Sigmoid colon (tissue), 7 donors: ENCODE measurements around the gene ADGRF1. TPM values are rescaled to one million over a fixed set of nuclear protein-coding genes. Genes with fewer than 3 reads are reported as not detected.

Experiments
- DNase-seq: peaks from one replicate; pipeline ENCODE4 v3.0.0-alpha.2; 2019
- H3K27ac ChIP-seq, 4 donors: fragments of 200-600 bp; sonication (generic); one replicate each; pipeline ENCODE4 v1.5.1; 2016 to 2019; ENCODE audit warnings: mild to moderate bottlenecking in 1 of 4
- H3K27me3 ChIP-seq, 3 donors: fragments of 200-600 bp; sonication (generic); one replicate each; pipeline ENCODE4 v1.5.1; 2019; ENCODE audit warnings: mild to moderate bottlenecking in 1 of 3
- H3K36me3 ChIP-seq, 4 donors: fragments of 200-600 bp; sonication (generic); one replicate each; pipeline ENCODE4 v1.5.1; 2016 to 2019
- H3K4me1 ChIP-seq, 4 donors: fragments of 200-600 bp; sonication (generic); one replicate each; pipeline ENCODE4 v1.5.1; 2017 to 2019
- H3K4me3 ChIP-seq, 4 donors: fragments of 200-600 bp; sonication (generic); one replicate each; pipeline ENCODE4 v1.5.1; 2017 to 2019; ENCODE audit warnings: mild to moderate bottlenecking in 2 of 4, moderate library complexity in 1 of 4
- H3K9me3 ChIP-seq, 4 donors: fragments of 200-600 bp in 3 of 4; sonication (generic) in 3 of 4; one replicate each; pipeline versions ENCODE4 v1.5.1 to v1.6.1; 2013 to 2019
- EP300 ChIP-seq, 4 donors: sonication (generic); formaldehyde crosslinking; IDR thresholded peaks; one replicate each; pipeline ENCODE4 v1.6.1; 2017; ENCODE audit warnings: antibody characterized with exemption in 4 of 4
- POLR2A ChIP-seq, 2 donors: fragments of 450-650 bp; IDR thresholded peaks; one replicate each; pipeline ENCODE4 v1.6.1; 2016; ENCODE audit warnings: antibody characterized with exemption in 2 of 2, mild to moderate bottlenecking in 2 of 2, moderate library complexity in 2 of 2
- POLR2AphosphoS5 ChIP-seq, 4 donors: sonication (generic); formaldehyde crosslinking; IDR thresholded peaks; one replicate each; pipeline ENCODE4 v1.6.1; 2017; ENCODE audit warnings: antibody characterized with exemption in 4 of 4
- WGBS, 2 donors: extraction: QIAGEN DNeasy Blood & Tissue Kit; methylation state at CpG; one replicate each; pipeline ENCODE4 v1.1.7; 2013; 5-methylcytosine and 5-hydroxymethylcytosine counted together
- intact Hi-C: fragments of 100-400 bp; cut with DNase I; formaldehyde crosslinking; loops from one replicate; pipeline ENCODE4 v1.15.1; 2023
- polyA plus RNA-seq, 3 donors: library from polyadenylated mRNA; stranded (reverse); fragments of 200-250 nt; gene quantifications; one replicate each; pipeline ENCODE4 v1.2.3, GENCODE V29; 2013
- total RNA-seq, 4 donors: library from RNA; depleted of rRNA; stranded (reverse); fragments of >200 nt; gene quantifications; one replicate each; pipeline ENCODE4 v1.1.0, GENCODE V29; 2016
- TF ChIP-seq, protein P1 (sequence below), 4 experiments: fragments of 450-650 bp in 3 of 4; fragments of 200-600 bp in 1 of 4; IDR thresholded peaks; one replicate each; pipeline ENCODE4 v1.5.1; 2016 to 2019; ENCODE audit warnings: antibody characterized with exemption in 4 of 4, mild to moderate bottlenecking in 3 of 4, moderate library complexity in 2 of 4
- donor health status: healthy with polysubstance abuse.
- donor health status: Bipolar disorder and iron deficiency.
- donor health status: healthy.

The ADGRF1 gene
- total and polyA plus RNA-seq, 7 donors: 0.46 to 1.0 TPM; not detected in 5

DNA sequence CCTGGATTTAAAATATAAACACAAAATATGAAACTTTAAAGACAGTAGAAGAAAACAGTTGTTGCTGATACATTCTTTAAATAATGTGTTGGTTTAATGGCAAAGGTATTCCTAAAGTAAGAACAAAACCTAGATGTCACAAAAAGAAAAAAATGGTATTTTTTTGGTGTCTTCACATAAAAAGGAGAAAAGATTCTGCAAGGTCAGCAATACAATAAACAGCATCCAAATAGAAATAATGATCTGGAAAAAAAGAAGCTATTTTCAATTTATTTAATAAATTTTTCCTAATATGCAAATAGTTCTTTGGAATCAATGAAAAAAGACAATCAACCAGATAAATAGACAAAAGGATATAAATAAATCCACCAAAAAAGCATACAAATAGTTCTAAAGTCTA lies 6.5 kb upstream of the ADGRF1 start:
- Histone ChIP-seq H3K9me3 (no peaks in the 10 kb centered on the region), H3K36me3 (no peaks in the 10 kb centered on the region), H3K4me1 (peaks cover 0 to 6% (median 0%) of the 10 kb centered on the region in 4 donors), H3K27ac (no peak overlapping the region), H3K4me3 (no peak overlapping the region), H3K27me3 (no peaks in the 10 kb centered on the region)
- no peak for DNase-seq
- no peak for TF ChIP-seq POLR2AphosphoS5 (IDR thresholded peaks at IDR 0.05)
- intact Hi-C loops: no loop called here

DNA sequence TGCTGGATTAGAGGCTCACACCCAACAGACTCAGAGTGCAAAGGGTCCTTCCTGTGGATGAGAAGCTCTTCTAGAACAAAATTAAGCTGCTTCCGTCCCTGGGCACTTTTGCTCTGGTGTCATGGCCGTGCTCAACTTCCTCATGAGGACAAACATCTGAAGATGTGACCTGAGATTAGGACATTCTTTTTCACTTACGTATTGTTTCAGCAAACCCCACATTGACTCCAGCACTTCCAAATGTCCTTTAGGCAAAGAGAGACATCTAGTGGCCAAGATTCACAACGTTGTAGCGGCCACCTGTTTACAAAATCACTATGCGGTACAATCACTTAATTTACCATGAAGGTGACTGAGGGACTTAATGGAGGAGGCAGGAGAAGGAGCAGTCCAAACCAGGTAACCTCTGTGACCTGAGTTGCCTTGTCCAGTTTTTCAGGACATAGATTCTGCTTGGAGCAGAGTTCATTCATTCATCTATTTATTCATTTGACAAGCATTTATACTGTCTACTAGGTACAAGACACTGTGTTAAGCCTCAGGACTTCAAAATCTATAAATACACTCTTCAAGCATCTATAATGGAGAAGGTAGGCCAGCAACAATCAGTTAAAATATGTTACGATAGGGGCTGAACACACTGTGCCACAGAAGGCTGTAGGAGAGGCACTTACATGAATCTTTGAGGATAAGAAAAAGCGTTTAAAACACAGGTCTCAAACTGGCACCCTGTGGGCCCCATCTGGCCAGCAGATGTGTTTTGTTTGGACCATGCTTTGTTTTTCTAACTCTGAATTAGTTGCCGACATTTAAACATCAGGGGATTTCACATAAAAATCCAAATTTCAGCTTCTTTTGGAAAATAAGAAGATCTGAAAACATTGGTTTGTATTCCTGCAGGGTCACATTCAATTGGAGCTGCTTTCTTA lies 5.6 kb upstream of the ADGRF1 start:
- Histone ChIP-seq H3K27me3 (no peaks in the 10 kb centered on the region), H3K9me3 (no peaks in the 10 kb centered on the region), H3K4me3 (no peak overlapping the region), H3K4me1 (peaks cover 0 to 6% (median 0%) of the 10 kb centered on the region in 4 donors), H3K36me3 (no peaks in the 10 kb centered on the region), H3K27ac (no peak overlapping the region)
- 25 to 27% methylated on average over 9 of the region's 9 CpGs for WGBS, 2 donors
- TF ChIP-seq POLR2A (IDR thresholded peaks at IDR 0.05) (no peak), EP300 (IDR thresholded peaks at IDR 0.05) (no peak), POLR2AphosphoS5 (IDR thresholded peaks at IDR 0.05) (peak in 1 of 4 donors; percentile 47)
- TF ChIP-seq, protein P1, sequence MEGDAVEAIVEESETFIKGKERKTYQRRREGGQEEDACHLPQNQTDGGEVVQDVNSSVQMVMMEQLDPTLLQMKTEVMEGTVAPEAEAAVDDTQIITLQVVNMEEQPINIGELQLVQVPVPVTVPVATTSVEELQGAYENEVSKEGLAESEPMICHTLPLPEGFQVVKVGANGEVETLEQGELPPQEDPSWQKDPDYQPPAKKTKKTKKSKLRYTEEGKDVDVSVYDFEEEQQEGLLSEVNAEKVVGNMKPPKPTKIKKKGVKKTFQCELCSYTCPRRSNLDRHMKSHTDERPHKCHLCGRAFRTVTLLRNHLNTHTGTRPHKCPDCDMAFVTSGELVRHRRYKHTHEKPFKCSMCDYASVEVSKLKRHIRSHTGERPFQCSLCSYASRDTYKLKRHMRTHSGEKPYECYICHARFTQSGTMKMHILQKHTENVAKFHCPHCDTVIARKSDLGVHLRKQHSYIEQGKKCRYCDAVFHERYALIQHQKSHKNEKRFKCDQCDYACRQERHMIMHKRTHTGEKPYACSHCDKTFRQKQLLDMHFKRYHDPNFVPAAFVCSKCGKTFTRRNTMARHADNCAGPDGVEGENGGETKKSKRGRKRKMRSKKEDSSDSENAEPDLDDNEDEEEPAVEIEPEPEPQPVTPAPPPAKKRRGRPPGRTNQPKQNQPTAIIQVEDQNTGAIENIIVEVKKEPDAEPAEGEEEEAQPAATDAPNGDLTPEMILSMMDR (IDR thresholded peaks at IDR 0.05): peak; percentile 62 to 67 (median 63)
- no peak for DNase-seq
- intact Hi-C loops: loop anchor here (2.0 kb wide), 1 partner anchor 199 kb away; no protein-coding TSS in a partner anchor

GRCh38 chr6:47047097-47047478 lies 5.0 kb upstream of the ADGRF1 start:
- WGBS, 2 donors: 60 to 69% methylated on average over 3 of the region's 3 CpGs
- intact Hi-C loops: loop anchor here (2.0 kb wide), 1 partner anchor 198 kb away; no protein-coding TSS in a partner anchor
- no peak overlapping the region for H3K27ac ChIP-seq
- H3K27me3 ChIP-seq: no peaks in the 10 kb centered on the region
- H3K4me3 ChIP-seq: no peak overlapping the region
- H3K36me3 ChIP-seq: no peaks in the 10 kb centered on the region
- peaks cover 0 to 6% (median 0%) of the 10 kb centered on the region in 4 donors for H3K4me1 ChIP-seq
- no peaks in the 10 kb centered on the region for H3K9me3 ChIP-seq
- no peak for DNase-seq
- no peak for TF ChIP-seq EP300 (IDR thresholded peaks at IDR 0.05)
- no peak for TF ChIP-seq POLR2A (IDR thresholded peaks at IDR 0.05)
- no peak for TF ChIP-seq POLR2AphosphoS5 (IDR thresholded peaks at IDR 0.05)
- TF ChIP-seq, protein P1 (IDR thresholded peaks at IDR 0.05): no peak

DNA sequence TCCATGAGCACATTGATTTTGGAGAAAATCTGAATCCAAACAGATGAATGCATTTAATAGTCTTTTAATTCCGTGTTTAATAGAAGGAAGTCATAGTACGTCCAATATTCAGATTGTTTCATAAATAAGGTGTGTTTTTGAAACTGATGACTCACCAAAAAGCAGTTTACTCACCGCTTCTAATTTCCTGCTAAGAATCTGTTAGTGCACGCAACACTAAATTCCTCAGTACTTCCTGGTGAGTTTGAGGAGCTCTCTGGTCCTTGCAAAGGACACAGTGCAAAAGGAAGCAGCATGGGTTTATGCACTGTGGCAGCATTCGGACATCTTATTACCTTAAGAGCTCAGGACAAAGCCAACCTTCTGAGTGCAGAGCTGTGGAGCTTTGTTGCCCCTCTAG lies 2.3 kb upstream of the ADGRF1 start:
- intact Hi-C loops: no loop called here
- WGBS, 2 donors: 11 to 52% methylated on average over 5 of the region's 5 CpGs
- no peak for TF ChIP-seq POLR2A (IDR thresholded peaks at IDR 0.05)
- TF ChIP-seq POLR2AphosphoS5 (IDR thresholded peaks at IDR 0.05): no peak
- no peak for TF ChIP-seq EP300 (IDR thresholded peaks at IDR 0.05)
- TF ChIP-seq, protein P1 (IDR thresholded peaks at IDR 0.05): no peak
- H3K4me3 ChIP-seq: no peak overlapping the region
- no peaks in the 10 kb centered on the region for H3K27me3 ChIP-seq
- no peak for DNase-seq
- no peaks in the 10 kb centered on the region for H3K36me3 ChIP-seq
- no peaks in the 10 kb centered on the region for H3K9me3 ChIP-seq
- H3K27ac ChIP-seq: no peak overlapping the region
- peaks cover 0 to 6% (median 0%) of the 10 kb centered on the region in 4 donors for H3K4me1 ChIP-seq

DNA sequence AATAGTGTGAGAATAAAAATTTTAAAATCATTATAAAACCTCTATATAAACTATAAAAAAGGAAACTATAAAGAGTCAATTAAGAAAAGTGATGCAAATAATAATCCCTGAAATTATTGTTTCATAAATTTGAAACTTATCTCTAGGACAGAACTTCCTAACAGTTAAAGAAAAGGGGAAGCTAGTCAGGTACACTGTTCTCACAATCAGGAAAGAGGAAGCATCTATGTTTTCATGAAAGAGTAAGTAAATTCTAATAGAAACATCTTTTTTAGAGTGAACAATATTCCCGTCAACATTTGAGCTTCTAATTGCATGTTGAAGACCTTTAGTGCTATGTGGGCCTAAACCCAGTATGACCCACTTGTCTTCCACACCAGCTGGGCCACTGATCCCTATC lies 1.2 kb upstream of the ADGRF1 start:
- Histone ChIP-seq H3K4me3 (no peak overlapping the region), H3K4me1 (peaks cover 0 to 6% (median 0%) of the 10 kb centered on the region in 4 donors), H3K36me3 (no peaks in the 10 kb centered on the region), H3K27ac (no peak overlapping the region), H3K27me3 (no peaks in the 10 kb centered on the region), H3K9me3 (no peaks in the 10 kb centered on the region)
- TF ChIP-seq POLR2A (IDR thresholded peaks at IDR 0.05) (no peak), POLR2AphosphoS5 (IDR thresholded peaks at IDR 0.05) (no peak), EP300 (IDR thresholded peaks at IDR 0.05) (no peak)
- TF ChIP-seq, protein P1 (IDR thresholded peaks at IDR 0.05): no peak
- 70 to 90% methylated on average over 1 of the region's 1 CpG for WGBS, 2 donors
- DNase-seq: no peak
- intact Hi-C loops: no loop called here
